Astrocyte of the cerebellum (primary cell): ENCODE measurements around the gene TRABD2B.

Source experiments
- DNase-seq: peaks from one replicate; pipeline ENCODE4 v3.0.0-alpha.2; 2011; ENCODE audit warnings: low read depth
- H3K4me3 ChIP-seq: 2 replicates; pipeline ENCODE4 v1.5.1; 2011; ENCODE audit warnings: mild to moderate bottlenecking, low read depth, low read length, moderate library complexity
- CTCF ChIP-seq: IDR thresholded peaks from 2 replicates; pipeline ENCODE4 v1.5.1; 2012; ENCODE audit warnings: low read length, low read depth, moderate library complexity, mild to moderate bottlenecking; ENCODE audit errors: missing control alignments
- in situ Hi-C: cut with HindIII; loops from 2 replicates; pipeline ENCODE4 v1.10.0; 2017; ENCODE audit warnings: low sequenced_read_pairs

Gene TRABD2B

DNA sequence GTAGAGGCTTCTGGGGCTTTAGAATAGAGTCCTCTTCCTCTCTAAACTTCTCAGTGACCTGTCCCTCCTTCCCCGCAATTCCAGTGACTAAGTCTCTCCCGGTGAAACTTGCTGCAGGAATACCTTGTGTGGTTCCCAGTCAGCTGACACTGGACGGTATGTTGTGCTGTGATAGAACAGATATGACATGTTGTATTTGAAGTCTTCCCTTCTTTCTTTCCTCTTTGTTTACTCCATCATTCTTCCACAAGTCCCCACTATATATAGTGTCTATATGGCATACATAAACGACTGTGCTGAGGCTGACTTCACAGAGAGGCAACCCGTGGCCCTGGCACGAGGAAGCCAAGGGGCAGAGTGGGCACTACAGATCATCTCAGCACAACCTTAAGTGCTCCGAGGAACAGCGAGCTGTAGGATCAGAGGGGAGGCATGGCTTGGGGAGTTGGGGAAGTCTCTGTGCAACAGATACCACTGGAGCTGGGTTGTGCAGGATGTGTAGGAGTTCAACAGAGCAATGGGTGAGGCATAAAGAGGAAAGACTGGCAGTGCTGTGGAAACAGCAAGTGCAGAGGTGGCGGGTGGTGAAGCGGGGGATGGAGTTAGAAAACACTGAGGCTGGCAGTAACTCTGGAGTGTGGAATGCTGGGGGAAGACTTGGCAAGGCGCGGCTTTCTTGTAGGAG is 237.8 kb downstream of the TRABD2B start:
- no peak for TF ChIP-seq CTCF
- H3K4me3 ChIP-seq = no peak overlapping the region
- DNase-seq = no peak
- in situ Hi-C loops = no loop called here

- H3K4me3 ChIP-seq = no peak overlapping the region
- TF ChIP-seq CTCF = no peak
- no peak for DNase-seq
- in situ Hi-C loops = no loop called here
Measured at GRCh38 chr1:47758341-47759250, 238.6 kb downstream of the TRABD2B start.

- no peak overlapping the region for H3K4me3 ChIP-seq
- in situ Hi-C loops = no loop called here
- no peak for DNase-seq
- TF ChIP-seq CTCF = no peak
Measured at GRCh38 chr1:47757226-47757975, 239.8 kb downstream of the TRABD2B start.

- in situ Hi-C loops = no loop called here
- no peak for DNase-seq
- TF ChIP-seq CTCF = no peak
- H3K4me3 ChIP-seq = no peak overlapping the region
Measured at GRCh38 chr1:47756411-47756810, 240.8 kb downstream of the TRABD2B start.

DNA sequence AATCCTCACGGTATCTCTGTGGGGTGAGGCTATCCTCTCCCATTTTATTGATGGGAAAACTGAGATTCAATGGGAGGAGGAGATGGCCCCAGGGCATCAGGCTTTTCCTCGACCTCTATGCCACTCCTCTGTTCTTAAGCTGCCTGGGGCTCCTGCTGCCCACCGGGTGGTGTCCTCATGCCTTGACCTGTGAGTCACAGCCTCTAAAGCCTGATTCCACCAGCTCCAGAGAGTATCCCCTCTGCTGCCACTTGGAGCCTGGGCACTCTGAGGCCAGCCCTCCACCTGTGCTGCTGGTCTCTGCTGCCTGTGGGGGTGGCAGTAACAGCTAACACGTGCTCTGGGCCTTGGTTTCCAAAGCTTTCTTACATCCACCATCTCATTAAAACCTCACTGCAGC is 241.2 kb downstream of the TRABD2B start:
- H3K4me3 ChIP-seq = no peak overlapping the region
- in situ Hi-C loops = no loop called here
- DNase-seq = no peak
- no peak for TF ChIP-seq CTCF
